ENCODE data around the gene CCRL2.
A peak's percentile ranks its signal among the peaks of the same experiment; 100 is the strongest.
"Not testable (repeated sequence)": the region's sequence is repeated elsewhere in the genome, so short reads cannot be mapped to it uniquely, and the experiment has no call there.

Gene CCRL2

DNA sequence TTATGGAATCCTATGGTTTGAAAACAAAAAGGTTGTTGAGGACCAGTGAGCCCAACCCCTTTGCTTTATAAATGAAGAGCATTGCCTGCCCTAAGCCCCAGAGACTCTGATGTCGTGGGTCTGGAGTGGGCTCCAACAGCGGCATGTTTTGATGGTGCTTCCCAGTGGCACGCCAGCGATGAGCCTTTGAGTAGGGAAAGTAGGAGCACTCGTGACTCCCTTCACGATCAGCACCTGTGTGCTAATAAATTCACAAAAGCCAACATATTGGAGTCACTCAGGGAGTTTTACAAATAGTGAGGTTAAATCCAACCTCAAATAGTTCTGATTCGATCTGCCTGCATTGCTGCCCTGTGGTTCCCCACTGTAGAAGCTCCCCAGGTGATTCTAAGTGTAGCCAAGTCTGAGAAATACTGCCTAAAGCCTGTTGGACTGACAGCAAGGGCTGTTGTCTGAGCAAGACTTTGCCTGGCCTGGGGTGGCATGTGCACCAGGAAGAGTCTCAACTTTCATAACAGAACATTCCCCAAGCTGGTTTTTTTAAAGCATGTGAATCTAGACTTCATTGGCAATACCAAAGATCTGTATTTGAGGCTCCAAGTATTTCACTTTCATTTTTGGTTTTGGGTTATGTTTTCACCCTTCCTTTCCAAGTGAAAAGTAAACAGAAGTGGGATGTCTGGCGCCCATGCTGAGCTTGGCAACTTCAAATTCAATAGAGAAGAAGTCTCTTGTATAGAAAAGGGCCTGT is 26.4 kb upstream of the CCRL2 start:
- DNase-seq (ENCODE audit: low spot score), result no peak

DNA sequence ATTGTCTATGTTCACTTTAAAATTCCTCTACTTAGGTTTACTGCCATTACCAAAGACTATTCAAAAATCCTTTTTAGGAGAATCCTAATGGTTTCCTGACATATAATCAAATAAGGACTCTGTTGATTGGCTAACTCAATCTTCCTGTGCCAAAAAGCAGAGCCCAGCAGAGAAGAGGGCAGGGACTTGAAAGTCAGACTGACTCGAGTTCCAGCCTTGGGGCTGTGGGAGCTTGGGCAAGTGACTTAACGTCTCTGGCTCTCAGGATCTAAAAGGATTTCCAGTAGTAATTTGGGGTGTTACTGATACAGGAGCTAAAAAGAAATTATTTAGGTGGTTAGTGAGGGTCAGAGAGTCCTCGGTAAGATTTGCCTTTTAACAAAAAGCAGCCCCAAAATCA is 25.4 kb upstream of the CCRL2 start:
- no peak for DNase-seq (ENCODE audit: low spot score)

DNA sequence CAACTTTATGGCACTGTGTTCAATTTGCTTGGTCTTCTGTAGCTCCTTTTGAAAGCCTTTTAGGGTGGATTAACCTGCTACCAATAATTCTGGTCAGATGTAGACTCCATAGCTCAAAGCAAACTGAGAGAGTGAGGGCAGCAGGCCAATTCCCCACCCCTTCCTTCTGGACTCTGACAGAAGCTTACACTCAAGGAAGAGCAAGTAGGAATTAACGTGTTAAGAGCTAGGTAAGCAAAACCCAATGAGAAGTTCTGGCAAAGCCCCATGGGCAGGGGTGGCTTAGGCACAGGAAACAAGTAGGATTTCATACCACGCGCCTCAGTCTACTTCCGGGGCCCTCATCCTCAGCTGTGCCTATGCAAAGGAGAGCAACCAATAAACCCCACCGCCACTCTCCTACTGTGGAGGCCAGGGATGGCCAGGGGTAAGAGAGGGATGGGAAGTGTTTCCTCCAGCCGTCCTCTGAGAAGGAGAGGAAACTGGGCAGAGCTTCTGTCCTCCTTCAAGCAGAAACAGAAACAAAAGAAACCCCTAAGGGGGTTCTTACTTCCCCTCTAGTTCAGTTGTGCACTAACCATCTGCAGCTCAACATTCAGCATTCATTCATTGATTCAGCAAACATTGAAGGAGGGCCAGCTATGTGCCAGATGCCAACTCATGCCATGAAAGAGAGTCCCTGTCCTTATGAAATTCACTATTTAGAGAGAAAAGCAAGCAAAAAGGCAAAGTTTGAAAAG is 23.7 kb upstream of the CCRL2 start:
- no peak for DNase-seq (ENCODE audit: low spot score)

DNA sequence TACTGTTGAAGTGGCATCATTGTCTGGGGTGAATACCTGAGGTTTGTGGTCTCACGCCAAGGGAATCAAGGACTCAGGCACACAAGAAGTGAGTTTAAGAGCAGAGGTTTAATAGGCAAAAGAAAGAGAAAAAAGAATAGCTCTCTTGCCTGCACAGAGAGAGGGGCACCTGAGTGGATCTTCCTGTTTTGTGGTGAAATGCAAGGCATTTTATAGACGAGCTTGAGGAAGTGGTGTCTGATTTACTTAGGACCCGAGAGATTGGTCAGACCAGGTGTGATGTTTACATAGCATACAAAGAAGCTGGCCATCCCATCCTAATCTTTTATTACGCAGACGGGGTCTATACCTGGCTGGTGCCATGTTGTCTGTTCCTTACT is 23.1 kb upstream of the CCRL2 start:
- no peak for DNase-seq (ENCODE audit: low spot score)

DNA sequence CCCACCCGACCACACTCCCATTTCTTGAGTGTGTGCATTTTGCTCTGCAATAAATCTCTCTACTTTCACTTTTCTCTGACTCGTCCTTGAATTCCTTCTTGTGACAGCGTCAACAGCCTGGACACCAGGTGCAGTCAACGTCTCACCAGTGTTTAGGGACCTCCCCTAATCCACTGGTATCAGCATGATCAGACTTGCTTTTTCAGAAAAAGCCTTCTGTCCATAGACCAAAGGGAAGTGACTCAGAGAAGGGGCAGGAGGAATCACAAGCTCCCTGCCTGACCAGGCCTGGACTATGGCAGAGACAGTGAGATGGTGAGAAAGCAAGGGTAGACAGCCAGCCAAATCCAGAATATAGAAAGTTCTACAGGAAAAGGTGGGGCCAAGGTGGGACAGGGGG is 20.9 kb upstream of the CCRL2 start:
- DNase-seq (ENCODE audit: low spot score), result no peak

DNA sequence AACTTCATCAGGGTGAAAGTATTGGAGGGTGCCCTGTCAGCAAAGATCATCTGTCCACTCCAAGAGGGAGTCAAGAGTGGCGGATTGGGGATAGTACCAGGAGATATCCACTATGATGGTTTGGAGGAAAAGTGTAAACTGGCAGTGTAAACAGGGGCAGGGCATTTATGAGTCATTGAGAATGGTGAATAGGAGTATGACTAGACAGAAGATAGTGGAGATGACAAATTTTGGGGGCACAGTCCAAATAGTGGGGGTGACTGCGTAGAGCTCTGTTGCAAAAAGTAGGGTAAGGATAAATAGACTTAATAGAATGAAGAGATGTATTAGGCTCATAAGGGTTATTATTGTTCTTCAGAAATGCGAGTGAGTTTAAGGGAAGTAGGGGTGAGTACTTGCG is 18.2 kb upstream of the CCRL2 start:
- not testable (repeated sequence) for DNase-seq (ENCODE audit: low spot score)

DNA sequence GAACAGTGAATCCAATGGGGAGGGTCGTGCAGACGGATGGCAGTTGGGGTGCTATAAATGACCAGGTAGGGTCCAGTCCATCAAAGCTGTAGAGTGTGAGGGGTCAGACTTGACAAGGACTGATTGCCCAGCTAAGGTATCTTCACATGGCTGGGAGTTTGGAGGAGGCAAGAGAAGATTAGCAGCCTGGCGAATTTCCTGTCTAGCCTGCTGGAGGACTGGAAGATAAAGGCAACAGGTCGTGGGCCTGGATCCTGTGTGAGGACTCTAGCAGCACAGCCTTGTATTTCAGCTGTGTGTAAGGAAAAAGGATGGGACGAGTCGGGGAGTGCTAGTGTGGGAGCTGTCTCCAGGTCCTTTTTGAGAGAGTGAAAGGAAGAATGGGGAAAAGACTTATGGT is 17.8 kb upstream of the CCRL2 start:
- no peak for DNase-seq (ENCODE audit: low spot score)

DNA sequence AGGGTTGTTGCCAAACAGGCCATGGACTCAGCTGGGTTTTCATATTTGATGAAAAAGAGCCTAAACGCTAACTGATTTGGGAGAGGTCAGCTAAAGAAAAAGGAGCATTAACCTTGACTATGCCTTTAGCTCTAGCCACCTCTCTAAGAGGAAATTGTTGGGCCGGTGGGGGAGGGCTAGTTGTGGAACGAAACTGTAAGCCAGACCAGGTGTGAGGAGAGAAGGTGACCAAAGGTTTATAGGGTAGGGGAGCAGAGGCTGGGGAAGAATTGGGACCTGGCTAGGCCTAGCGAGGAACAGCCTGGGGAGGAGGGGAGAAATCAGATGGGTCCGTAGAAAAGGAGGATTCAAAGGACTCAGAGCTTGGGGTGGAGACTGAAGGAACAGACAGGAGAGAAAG is 15.5 kb upstream of the CCRL2 start:
- DNase-seq (ENCODE audit: low spot score), result not testable (repeated sequence)

DNA sequence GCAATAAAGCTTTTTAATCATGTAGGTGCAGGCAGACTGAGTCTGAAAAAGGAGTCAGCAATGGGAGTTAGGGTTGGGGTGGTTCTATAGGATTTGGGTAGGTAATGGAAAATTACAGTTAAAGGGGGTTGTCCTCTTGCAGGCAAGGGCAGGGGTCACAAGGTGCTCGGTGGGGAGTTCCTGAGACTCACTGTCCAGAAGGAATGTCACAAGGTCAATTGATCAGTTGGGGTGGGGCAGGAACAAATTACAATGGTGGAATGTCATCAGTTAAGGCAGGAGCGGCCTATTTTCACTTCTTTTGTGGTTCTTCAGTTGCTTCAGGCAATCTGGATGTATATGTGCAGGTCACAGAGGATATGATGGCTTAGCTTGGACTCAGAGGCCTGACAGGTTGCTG is 14.0 kb upstream of the CCRL2 start:
- no peak for DNase-seq (ENCODE audit: low spot score)

DNA sequence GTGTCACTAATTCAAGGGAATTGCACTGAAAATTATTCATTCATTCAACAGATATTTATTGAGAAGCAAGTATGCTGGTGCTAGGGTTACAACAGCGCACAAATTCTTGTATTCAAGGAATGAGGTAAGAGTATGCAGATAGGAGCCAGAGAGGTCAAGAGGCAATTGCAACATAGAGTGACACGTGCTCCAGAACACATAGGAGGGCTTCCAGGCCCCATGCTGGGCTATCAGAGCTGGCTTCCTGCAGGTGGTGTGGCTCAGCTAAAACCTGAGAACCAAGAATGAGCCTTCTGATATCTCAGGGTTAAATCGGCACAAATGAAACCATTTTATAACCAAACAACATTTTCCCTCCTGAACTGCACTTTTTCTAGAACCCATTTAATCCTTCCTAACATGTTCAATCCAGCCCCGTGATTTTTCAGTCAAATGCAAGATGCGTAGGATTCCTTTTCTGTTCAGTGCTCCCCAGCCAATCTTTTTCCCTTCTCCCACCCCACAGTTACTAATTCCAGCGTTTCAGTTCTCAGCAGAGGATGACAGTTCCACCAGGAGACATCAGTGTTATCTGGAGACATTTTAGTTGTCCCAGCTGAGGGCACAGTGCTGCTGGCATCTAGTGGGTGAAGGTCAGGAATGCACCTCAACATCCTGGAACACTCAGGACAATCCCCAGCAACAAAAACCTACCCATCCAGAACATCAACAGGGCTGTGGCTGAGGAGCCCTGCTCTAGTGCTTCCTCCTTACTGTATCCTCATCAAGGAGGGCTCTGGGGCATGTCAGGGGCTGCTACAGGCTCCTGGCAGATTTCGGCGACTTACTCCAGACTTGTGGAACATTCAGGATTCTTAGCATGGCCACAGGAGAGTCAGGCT is 13.3 kb upstream of the CCRL2 start:
- DNase-seq (ENCODE audit: low spot score), result no peak

DNA sequence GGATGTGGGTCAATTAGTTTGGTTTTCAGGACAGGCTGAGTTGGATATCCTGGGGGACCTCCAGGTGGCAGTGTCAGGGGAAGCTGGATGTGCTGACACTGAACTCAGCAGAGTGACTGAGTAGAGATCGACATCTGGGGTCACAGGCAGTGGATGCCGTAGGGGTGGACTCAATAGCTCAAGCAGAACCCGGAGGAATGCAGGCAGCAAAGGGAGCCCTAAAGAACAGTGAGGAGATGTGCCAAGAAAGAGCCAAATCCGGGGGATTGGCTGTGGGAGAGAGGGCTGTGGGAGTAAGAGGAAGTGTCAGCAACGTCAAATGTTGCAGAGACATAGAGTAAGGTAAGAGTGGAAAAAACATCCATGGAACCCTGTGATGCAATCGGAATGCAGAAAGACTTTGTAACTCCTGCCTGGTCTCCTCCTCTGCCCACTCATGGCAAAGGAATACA is 11.8 kb upstream of the CCRL2 start:
- DNase-seq (ENCODE audit: low spot score), result no peak

DNA sequence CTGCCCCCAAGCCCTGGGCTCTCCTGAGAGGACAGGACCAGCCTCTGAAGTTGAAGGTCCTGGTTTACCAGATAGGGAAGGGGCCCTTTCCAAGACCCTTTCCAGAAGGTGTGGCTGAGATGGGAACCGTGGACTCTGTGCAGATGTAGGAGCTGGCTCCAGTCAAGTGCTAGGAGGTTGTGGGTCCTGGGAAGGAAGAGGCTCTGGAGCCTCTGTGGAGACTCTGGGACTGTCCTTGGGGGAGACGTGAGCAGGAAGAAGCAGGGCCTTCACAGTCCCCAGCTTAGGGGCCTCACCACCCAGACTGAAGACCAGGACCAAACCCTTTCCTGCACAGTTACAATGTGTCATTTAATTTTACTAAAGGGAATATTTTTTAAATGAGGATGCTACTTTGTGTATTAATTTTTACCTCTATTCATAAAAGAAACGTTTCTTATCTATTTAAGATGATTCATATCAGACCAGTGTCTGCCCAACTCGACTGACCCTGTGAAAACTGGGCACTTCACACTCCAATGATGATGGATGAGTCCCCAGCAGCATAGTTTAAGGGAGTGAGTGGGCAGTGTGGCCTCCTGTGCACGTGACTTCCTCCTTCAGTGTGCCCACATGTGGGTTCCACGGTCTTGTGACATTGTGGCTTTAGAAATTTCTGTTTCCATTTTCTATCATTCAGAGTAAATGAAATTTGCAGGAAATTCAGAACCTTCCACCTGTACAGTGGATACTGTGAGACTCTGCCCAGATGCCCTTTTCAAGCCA is 11.1 kb upstream of the CCRL2 start:
- no peak for DNase-seq (ENCODE audit: low spot score)

DNA sequence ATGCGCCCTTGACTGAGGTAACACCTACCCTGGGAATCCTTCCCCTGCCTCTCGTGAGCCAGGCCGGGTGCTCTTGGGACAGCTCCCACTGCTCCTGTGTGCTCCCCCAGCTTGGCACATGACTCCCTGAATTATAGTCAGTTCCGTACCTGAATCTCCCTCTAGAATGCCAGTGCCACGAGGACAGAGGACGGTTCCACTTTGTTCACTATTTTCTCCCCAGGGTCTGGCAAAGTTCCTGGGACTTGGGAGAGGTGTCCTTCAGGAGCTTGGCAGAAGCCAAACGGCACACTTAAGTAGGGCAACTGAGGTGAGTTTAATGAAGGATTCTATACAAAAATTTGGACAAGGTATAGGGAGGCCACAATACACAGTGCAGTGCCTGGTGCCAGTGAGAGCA is 9.9 kb upstream of the CCRL2 start:
- DNase-seq (ENCODE audit: low spot score), result no peak

DNA sequence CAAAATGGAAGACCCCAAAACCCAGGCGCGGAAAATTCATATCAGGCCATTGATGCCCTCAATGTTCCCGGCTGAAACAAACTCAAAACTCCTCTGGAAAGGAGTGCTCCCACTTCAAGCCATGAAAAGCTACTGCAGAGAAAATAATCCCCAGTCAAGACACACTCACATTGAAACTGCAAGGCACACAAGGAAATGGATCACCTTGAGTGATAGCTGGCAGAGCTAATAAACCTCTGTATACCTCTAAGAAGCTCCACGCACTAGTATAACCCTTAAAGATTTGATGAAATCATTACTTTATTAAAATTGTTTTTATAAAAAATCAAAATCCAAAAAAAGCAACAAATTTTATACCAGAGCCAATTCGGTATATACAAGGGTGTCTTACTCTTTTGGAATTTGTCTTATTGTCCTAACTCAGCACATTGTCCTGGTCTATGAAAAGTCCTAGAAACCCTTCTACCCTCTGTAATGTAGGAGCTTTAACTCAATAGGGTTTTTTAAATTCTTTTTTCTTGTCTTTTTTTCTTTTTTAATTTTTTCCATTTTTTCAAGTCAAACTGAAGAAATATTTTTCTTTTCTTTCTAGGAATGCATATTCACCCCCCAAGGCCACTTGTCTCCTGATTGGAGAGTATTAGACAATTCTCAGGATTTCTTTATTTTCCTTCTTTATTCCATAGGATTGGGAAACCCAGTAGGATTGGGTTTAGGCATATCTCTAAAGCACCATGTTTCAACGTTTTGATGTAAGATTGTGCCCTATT is 8.7 kb upstream of the CCRL2 start:
- no peak for DNase-seq (ENCODE audit: low spot score)

DNA sequence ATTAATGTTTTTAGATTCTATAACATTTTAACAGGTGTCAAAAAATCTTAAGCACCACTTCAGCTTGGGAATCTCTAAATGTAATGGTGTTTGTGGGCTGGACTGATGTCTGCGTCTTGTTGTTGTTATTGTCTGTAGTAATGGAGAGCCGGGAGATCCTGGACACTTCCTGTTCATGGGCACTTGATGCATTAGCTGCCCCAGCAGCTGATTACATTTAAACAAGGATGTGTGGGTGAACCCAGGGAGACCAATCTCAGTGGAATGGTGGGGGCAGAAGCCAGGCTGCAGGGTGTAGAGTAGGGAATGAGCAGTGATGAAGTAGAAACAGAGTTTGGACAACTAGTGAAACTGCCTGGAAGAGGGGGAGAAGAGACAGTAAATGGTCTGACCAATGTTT is 8.0 kb upstream of the CCRL2 start:
- no peak for DNase-seq (ENCODE audit: low spot score)

DNA sequence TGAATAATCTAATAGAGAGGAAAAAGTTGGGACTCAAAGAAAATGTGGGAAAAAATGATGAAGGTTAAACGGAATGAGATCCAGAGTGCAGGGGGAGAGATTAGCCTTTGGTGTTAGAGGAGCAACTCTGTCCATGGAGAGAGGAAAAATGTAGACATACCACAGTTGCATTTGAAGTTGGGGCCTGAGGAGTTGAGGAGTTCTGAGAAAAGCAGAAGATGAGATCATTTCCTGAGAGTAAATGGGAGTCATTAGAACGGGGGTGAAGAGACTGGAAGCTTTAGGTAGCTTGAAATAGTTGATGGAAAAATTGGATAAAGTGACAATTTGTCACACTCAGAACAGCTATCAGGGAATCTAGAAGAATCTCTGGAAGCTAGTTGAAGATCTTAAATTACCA is 7.5 kb upstream of the CCRL2 start:
- DNase-seq (ENCODE audit: low spot score), result no peak

DNA sequence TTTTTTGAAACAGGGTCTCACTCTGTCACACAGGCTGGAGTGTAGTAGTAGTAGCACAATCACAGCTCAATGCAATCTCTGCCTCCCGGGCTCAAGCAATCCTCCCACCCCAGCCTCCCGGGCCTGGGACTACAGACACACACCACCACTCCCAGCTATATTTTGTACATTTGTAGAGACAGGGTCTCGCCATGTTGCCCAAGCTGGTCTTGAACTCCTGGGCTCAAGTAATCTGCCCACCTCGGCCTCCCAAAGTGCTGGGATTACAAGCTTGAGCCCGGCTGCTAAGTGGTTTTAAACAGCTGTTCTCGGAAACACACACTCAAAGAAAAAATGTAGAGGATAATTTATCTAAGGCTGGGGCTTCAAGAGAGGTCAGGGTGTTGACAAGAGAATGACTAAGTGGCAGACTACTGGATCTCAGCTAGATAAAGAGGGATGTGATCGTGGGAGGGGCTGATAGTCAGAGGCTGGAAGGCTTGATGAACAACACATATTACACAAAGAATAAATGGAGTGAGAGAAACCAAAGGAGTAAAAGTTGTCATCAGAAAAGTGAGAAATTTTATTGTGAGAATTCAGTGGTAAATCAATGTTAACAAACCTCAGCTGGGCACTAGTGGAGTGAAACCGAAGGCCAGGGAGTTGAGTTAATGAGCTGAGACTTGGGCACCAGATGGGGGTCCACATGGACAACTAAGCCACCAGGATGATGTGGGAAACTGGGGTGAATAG is 6.9 kb upstream of the CCRL2 start:
- DNase-seq (ENCODE audit: low spot score), result peak; percentile 67

DNA sequence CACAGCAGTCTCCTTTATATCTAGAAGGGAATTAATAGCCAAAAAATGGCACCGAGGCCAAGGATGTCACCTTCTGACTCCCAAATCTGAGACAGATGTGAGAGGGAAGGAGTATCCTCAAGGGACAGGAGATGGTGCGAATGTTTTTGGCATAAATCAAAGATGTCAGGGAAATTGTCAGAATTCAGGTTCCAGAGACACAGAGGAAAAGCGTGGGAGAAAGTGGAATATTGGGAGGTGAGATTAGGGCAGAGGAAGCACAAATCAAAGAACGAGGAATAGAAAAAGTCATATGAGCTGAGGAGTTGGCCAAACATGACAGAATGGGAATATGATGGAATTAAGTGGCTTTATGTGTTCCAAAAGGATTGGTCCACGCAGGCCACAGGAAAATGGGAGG is 6.2 kb upstream of the CCRL2 start:
- DNase-seq (ENCODE audit: low spot score), result no peak

DNA sequence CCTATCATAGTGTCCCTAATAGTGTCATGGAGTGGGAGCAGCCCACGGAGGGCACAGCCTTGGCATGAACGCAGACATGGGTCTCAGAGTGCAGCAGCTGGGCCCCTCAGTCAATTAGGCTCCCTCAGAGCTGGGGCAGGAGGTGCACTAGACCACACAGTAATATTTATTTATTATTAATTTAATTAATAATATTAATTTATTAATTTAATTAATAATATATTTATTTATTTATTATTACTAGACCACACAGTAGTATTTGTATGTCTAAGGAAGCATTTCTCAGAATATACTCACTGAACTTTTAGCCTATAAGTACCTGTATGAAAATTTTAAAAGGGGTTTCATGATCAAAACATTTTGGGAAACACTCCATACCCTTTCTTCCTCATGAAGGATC is 5.5 kb upstream of the CCRL2 start:
- DNase-seq (ENCODE audit: low spot score), result no peak

DNA sequence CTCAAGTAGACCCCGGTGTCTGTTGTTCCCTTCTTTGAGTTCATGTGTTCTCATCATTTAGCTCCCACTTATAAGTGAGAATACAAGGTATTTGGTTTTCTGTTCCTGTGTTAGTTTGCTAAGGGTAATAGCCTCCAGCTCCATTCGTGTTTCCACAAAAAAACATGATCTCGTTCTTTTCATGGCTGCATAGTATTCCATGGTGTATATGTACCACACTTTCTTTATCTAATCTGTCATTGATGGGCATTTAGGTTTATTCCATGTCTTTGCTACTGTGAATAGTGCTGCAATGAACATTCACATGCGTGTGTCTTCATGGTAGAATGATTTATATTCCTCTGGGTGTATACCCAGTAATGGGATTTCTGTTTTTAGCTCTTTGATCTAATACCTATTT is 4.2 kb upstream of the CCRL2 start:
- not testable (repeated sequence) for DNase-seq (ENCODE audit: low spot score)
